K562 (cell line): ENCODE data around the gene SPATA31C1. TPM values are rescaled to one million over a fixed set of nuclear protein-coding genes. Genes with fewer than 3 reads are reported as not detected.

Experiments used
- ATAC-seq: fragments of 200-7000 bp; cut with Tn5 transposase; 3 replicates; pipeline ENCODE4 v1.9.1; 2020; ENCODE audit warnings: moderate library complexity
- BruUV-seq: library from RNA; stranded (reverse); fragments of 400-500 nt; replicated peaks from 2 replicates; lab custom pipeline; 2021; lab: Mats Ljungman, UMichigan
- CTCF ChIA-PET: fragments of 300-600 bp; formaldehyde crosslinking; extraction: SDS; loops from one replicate; lab custom pipeline; 2021; ENCODE audit warnings: low intra/inter-chr PET ratio; lab: Yijun Ruan, JAX
- POLR2A ChIA-PET: fragments of 300-600, 350-650 bp; sonication (Branson Sonifier 250); formaldehyde crosslinking; extraction: SDS; loops from one replicate; lab custom pipeline; 2021; ENCODE audit warnings: antibody characterized with exemption, inconsistent platforms; lab: Yijun Ruan, JAX
- DNase-seq, 4 experiments: peaks; one replicate each; pipeline versions ENCODE4 v3.0.0 to v3.0.0-alpha.2; 2011 to 2018; ENCODE audit warnings: low spot score in 3 of 4, mixed read lengths in 3 of 4; ENCODE audit errors: extremely low read depth in 1 of 4
- FAIRE-seq: peaks from 2 replicates; lab custom pipeline; 2011; peaks lifted over from hg19 to GRCh38; lab: Jason Lieb, UNC
- H2AFZ ChIP-seq: 2 replicates; pipeline ENCODE4 v1.6.0; 2011; ENCODE audit warnings: low read depth, low read length, control low read depth, inconsistent platforms
- H3K27ac ChIP-seq: fragments of 200-600 bp; 3 replicates; pipeline ENCODE4 v1.8.0; 2011; ENCODE audit warnings: low read depth, mild to moderate bottlenecking, control low read depth, inconsistent platforms, low read length, moderate library complexity, mixed read lengths; ENCODE audit errors: extremely low read depth
- H3K27me3 ChIP-seq, 2 experiments: fragments of 300-600 bp in 1 of 2; 2 replicates in 1 of 2; 3 replicates in 1 of 2; pipeline versions ENCODE4 v1.6.0 to v1.8.0; 2011; ENCODE audit warnings: inconsistent platforms in 2 of 2, low read length in 2 of 2, mild to moderate bottlenecking in 1 of 2, mixed read lengths in 1 of 2, moderate library complexity in 1 of 2; ENCODE audit not compliant: control insufficient read depth in 2 of 2, insufficient read depth in 2 of 2
- H3K36me3 ChIP-seq: fragments of 300-600 bp; 3 replicates; pipeline ENCODE4 v1.8.0; 2011; ENCODE audit warnings: mild to moderate bottlenecking, low read length, inconsistent platforms; ENCODE audit not compliant: control insufficient read depth, insufficient read depth
- H3K4me1 ChIP-seq, 2 experiments: fragments of 200-600 bp in 1 of 2; replicated peaks in 1 of 2; 2 replicates in 1 of 2; 3 replicates in 1 of 2; pipeline versions ENCODE4 v1.5.1 to v1.8.0; 2011; ENCODE audit warnings: inconsistent platforms in 2 of 2, low read length in 2 of 2, mild to moderate bottlenecking in 1 of 2, mixed read lengths in 1 of 2, moderate library complexity in 1 of 2; ENCODE audit not compliant: control insufficient read depth in 2 of 2, insufficient read depth in 2 of 2
- H3K4me2 ChIP-seq: 2 replicates; pipeline ENCODE4 v1.6.1; 2011; ENCODE audit warnings: low read length, control low read depth, inconsistent platforms, mixed read lengths; ENCODE audit not compliant: insufficient read depth
- H3K4me3 ChIP-seq: fragments of 200-600 bp; sonication (generic), shearing (Covaris generic); 2 replicates; pipeline ENCODE4 v1.5.1; 2016; ENCODE audit warnings: control low read depth, inconsistent platforms
- H3K79me2 ChIP-seq: fragments of 200-600 bp; 3 replicates; pipeline ENCODE4 v1.8.0; 2011; ENCODE audit warnings: low read length, inconsistent platforms; ENCODE audit not compliant: control insufficient read depth, insufficient read depth
- H3K9ac ChIP-seq, 2 experiments: 2 replicates each; pipeline versions ENCODE4 v1.6.0 to v1.6.1; 2011; ENCODE audit warnings: low read depth in 2 of 2, low read length in 2 of 2, control low read depth in 1 of 2, inconsistent platforms in 1 of 2, mild to moderate bottlenecking in 1 of 2, mixed read lengths in 1 of 2; ENCODE audit not compliant: insufficient read depth in 1 of 2
- H3K9me1 ChIP-seq: one replicate; pipeline ENCODE4 v1.6.0; 2011; ENCODE audit warnings: inconsistent platforms, mild to moderate bottlenecking, low read length, moderate library complexity; ENCODE audit not compliant: control insufficient read depth, insufficient read depth
- H3K9me3 ChIP-seq: replicated peaks from 2 replicates; pipeline ENCODE4 v1.5.1; 2011; ENCODE audit warnings: low read depth, low read length, inconsistent platforms; ENCODE audit not compliant: control insufficient read depth, insufficient read depth
- H4K20me1 ChIP-seq: replicated peaks from 2 replicates; pipeline ENCODE4 v1.6.1; 2011; ENCODE audit warnings: low read length, inconsistent platforms, mixed read lengths; ENCODE audit not compliant: control insufficient read depth, insufficient read depth
- ATF7 ChIP-seq: fragments of 450-650 bp; IDR thresholded peaks from 2 replicates; pipeline ENCODE4 v1.7.1; 2014; ENCODE audit warnings: mild to moderate bottlenecking, moderate library complexity
- CBX8 ChIP-seq: fragments of 200-600 bp; sonication (generic); IDR thresholded peaks from 2 replicates; pipeline ENCODE4 v1.6.1; 2012; ENCODE audit warnings: borderline replicate concordance, mixed run types, low read depth, mild to moderate bottlenecking, moderate library complexity, mixed read lengths, low read length, control low read depth, inconsistent platforms; ENCODE audit not compliant: poor library complexity, severe bottlenecking; ENCODE audit errors: extremely low read depth
- CCAR2 ChIP-seq: fragments of 200-400 bp; formaldehyde crosslinking; IDR thresholded peaks from 2 replicates; pipeline ENCODE4 v1.6.1; 2017; ENCODE audit warnings: mild to moderate bottlenecking, low read depth, low read length
- E2F3 ChIP-seq: fragments of 250-450 bp; sonication (Bioruptor Pico); IDR thresholded peaks from 2 replicates; pipeline ENCODE4 v1.4.0; 2020; ENCODE audit warnings: mild to moderate bottlenecking
- GABPA ChIP-seq: fragments of 200-800 bp; sonication (Bioruptor generic); conservative IDR thresholded peaks from 2 replicates; pipeline ENCODE4 v1.6.1; 2016; ENCODE audit warnings: low read depth, missing genetic modification characterization, missing compliant biosample characterization
- HDAC3 ChIP-seq: fragments of 450-650 bp; IDR thresholded peaks from 2 replicates; pipeline ENCODE4 v1.6.1; 2018; ENCODE audit warnings: borderline replicate concordance, mild to moderate bottlenecking, moderate library complexity; ENCODE audit not compliant: partially characterized antibody
- KLF10 ChIP-seq: fragments of 250-450 bp; sonication (Bioruptor Pico); IDR thresholded peaks from 2 replicates; pipeline ENCODE4 v1.6.1; 2021; ENCODE audit warnings: matching md5 sums
- LCOR ChIP-seq: sonication (generic); formaldehyde crosslinking; IDR thresholded peaks from 2 replicates; pipeline ENCODE4 v1.8.0; 2022; ENCODE audit warnings: mild to moderate bottlenecking, missing genetic modification reagents
- MEIS2 ChIP-seq: fragments of 450-650 bp; IDR thresholded peaks from 2 replicates; pipeline ENCODE4 v1.6.1; 2014; ENCODE audit warnings: mild to moderate bottlenecking; ENCODE audit not compliant: partially characterized antibody
- NUFIP1 ChIP-seq: fragments of 450-650 bp; IDR thresholded peaks from 2 replicates; pipeline ENCODE4 v1.6.1; 2018; ENCODE audit not compliant: partially characterized antibody
- POLR2H ChIP-seq: IDR thresholded peaks from 2 replicates; pipeline ENCODE4 v1.6.1; 2016; ENCODE audit warnings: missing genetic modification characterization, low read depth, mild to moderate bottlenecking, control low read depth, missing compliant biosample characterization, moderate library complexity
- SIN3A ChIP-seq, 2 experiments: fragments of 150-350 bp in 1 of 2; IDR thresholded peaks; 2 replicates each; pipeline ENCODE4 v1.6.1; 2011 to 2016; ENCODE audit warnings: borderline replicate concordance in 2 of 2, low read depth in 2 of 2, low read length in 2 of 2, mild to moderate bottlenecking in 2 of 2, moderate library complexity in 2 of 2; ENCODE audit not compliant: control insufficient read depth in 1 of 2
- SP2 ChIP-seq: IDR thresholded peaks from 2 replicates; pipeline ENCODE4 v1.6.1; 2011; ENCODE audit warnings: mild to moderate bottlenecking, low read depth, low read length, moderate library complexity; ENCODE audit not compliant: poor library complexity, severe bottlenecking; ENCODE audit errors: extremely low read depth
- ZNF197 ChIP-seq: fragments of 200-800 bp; sonication (Bioruptor generic); IDR thresholded peaks from 2 replicates; pipeline ENCODE4 v1.6.1; 2016; ENCODE audit warnings: low read depth, missing genetic modification characterization, missing compliant biosample characterization
- ZNF384 ChIP-seq: IDR thresholded peaks from 2 replicates; pipeline ENCODE4 v1.6.1; 2012; ENCODE audit warnings: low read depth, low read length, improper control_type of control experiment
- WGBS: fragments of 100-300 bp; shearing (Covaris generic); methylation state at CpG from one replicate; pipeline ENCODE4 v1.1.6; 2016; ENCODE audit warnings: low coverage, mixed read lengths; ENCODE audit not compliant: insufficient coverage; ENCODE audit errors: missing lambda C conversion rate; 5-methylcytosine and 5-hydroxymethylcytosine counted together
- in situ Hi-C: fragments of 300-500 bp; cut with MboI; formaldehyde crosslinking; loops from 4 replicates; pipeline ENCODE4 v1.15.0; 2018; ENCODE audit warnings: inconsistent platforms, mixed read lengths
- intact Hi-C: fragments of 100-400 bp; cut with micrococcal nuclease; formaldehyde crosslinking; loops from 2 replicates; pipeline ENCODE4 v1.14.2; 2022
- polyA plus RNA-seq, 8 experiments: library from polyadenylated mRNA; depleted of rRNA in 4 of 8; stranded (reverse) in 5 of 8; unstranded in 3 of 8; fragments of >200 nt; fragmentation: Nextera tagmentation in 2 of 8; fragmentation: Illumina TruSeq in 1 of 8; extraction: Ambion mirVana in 2 of 8; extraction: Trizol in 1 of 8; gene quantifications; 2 replicates each; pipeline versions ENCODE4 v1.2.1 to v1.2.3, GENCODE V29; 2011 to 2014; ENCODE audit warnings: inconsistent platforms in 1 of 8, missing spikeins in 1 of 8
- total RNA-seq, 7 experiments: library from RNA; depleted of rRNA in 6 of 7; stranded (reverse); fragments of >200 nt in 6 of 7; fragmentation: Illumina TruSeq in 2 of 7; extraction: Trizol in 2 of 7; gene quantifications; 2 replicates each; pipeline versions ENCODE4 v1.2.1 to v1.2.3, GENCODE V29; 2011 to 2021; ENCODE audit warnings: low replicate concordance in 1 of 7
- TF ChIP-seq, protein P1 (sequence below): conservative IDR thresholded peaks from 2 replicates; pipeline ENCODE4 v1.6.1; 2011; ENCODE audit warnings: low read depth, mild to moderate bottlenecking, low read length; ENCODE audit not compliant: control insufficient read depth
- TF ChIP-seq, protein P2 (sequence below): fragments of 200-800 bp; sonication (Bioruptor generic); IDR thresholded peaks from 2 replicates; pipeline ENCODE4 v1.6.1; 2016; ENCODE audit warnings: missing genetic modification characterization, missing compliant biosample characterization

Gene SPATA31C1
- total and polyA plus RNA-seq, 9 of the 15 experiments (the other 6 are each of a cell fraction or from before 2014, with no cell fraction given): 0.03 to 0.15 (median 0.05) TPM; not detected in 3

DNA sequence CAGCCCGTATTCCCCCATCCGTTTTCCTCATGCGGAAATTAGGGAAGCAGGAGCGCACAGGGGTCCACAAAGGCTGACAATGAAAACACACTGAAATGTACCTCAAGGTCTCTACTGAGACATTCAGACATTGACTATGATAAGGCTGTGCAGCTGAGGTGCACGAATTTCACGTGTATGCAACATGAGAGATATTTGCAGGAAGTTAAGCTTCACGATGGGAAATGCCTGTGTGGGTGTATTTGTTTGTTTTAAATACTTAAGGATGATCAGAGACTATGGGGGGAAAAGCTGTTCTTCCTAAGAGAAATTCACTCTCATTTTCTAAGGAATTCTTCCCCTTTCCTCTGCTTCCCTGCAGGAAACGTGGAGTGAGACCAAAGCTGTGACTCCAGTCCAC lies 37.6 kb upstream of the SPATA31C1 start:
- CTCF ChIA-PET: no interaction called here
- Histone ChIP-seq H3K9me1 (no peaks in the 10 kb centered on the region), H3K4me2 (no peak overlapping the region), H3K79me2 (no peaks in the 10 kb centered on the region), H3K4me1 (peaks cover 4 to 6% of the 10 kb centered on the region in 2 experiments; a peak in 3 of 5 replicates), H3K27ac (no peak overlapping the region), H2AFZ (no peak overlapping the region), H4K20me1 (no peaks in the 10 kb centered on the region), H3K9ac (no peak overlapping the region), H3K9me3 (no peaks in the 10 kb centered on the region), H3K27me3 (0 out of 5 replicates have a peak, but pooled peaks cover 0 to 7% of the 10 kb centered on the region in 2 experiments), H3K36me3 (no peaks in the 10 kb centered on the region), H3K4me3 (no peak overlapping the region)
- POLR2A ChIA-PET: no interaction called here
- BruUV-seq: no TSS peak
- no peak for ATAC-seq
- no peak for DNase-seq
- intact Hi-C loops: no loop called here
- in situ Hi-C loops: no loop called here
- WGBS: 32% methylated on average over 7 of the region's 8 CpGs
- no peak for FAIRE-seq
- TF ChIP-seq, protein P1, sequence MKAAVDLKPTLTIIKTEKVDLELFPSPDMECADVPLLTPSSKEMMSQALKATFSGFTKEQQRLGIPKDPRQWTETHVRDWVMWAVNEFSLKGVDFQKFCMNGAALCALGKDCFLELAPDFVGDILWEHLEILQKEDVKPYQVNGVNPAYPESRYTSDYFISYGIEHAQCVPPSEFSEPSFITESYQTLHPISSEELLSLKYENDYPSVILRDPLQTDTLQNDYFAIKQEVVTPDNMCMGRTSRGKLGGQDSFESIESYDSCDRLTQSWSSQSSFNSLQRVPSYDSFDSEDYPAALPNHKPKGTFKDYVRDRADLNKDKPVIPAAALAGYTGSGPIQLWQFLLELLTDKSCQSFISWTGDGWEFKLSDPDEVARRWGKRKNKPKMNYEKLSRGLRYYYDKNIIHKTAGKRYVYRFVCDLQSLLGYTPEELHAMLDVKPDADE: no peak
- TF ChIP-seq E2F3: no peak
- TF ChIP-seq, protein P2, sequence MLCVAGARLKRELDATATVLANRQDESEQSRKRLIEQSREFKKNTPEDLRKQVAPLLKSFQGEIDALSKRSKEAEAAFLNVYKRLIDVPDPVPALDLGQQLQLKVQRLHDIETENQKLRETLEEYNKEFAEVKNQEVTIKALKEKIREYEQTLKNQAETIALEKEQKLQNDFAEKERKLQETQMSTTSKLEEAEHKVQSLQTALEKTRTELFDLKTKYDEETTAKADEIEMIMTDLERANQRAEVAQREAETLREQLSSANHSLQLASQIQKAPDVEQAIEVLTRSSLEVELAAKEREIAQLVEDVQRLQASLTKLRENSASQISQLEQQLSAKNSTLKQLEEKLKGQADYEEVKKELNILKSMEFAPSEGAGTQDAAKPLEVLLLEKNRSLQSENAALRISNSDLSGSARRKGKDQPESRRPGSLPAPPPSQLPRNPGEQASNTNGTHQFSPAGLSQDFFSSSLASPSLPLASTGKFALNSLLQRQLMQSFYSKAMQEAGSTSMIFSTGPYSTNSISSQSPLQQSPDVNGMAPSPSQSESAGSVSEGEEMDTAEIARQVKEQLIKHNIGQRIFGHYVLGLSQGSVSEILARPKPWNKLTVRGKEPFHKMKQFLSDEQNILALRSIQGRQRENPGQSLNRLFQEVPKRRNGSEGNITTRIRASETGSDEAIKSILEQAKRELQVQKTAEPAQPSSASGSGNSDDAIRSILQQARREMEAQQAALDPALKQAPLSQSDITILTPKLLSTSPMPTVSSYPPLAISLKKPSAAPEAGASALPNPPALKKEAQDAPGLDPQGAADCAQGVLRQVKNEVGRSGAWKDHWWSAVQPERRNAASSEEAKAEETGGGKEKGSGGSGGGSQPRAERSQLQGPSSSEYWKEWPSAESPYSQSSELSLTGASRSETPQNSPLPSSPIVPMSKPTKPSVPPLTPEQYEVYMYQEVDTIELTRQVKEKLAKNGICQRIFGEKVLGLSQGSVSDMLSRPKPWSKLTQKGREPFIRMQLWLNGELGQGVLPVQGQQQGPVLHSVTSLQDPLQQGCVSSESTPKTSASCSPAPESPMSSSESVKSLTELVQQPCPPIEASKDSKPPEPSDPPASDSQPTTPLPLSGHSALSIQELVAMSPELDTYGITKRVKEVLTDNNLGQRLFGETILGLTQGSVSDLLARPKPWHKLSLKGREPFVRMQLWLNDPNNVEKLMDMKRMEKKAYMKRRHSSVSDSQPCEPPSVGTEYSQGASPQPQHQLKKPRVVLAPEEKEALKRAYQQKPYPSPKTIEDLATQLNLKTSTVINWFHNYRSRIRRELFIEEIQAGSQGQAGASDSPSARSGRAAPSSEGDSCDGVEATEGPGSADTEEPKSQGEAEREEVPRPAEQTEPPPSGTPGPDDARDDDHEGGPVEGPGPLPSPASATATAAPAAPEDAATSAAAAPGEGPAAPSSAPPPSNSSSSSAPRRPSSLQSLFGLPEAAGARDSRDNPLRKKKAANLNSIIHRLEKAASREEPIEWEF (CRISPR knock-in tag): no peak
- TF ChIP-seq ZNF384: no peak
- TF ChIP-seq LCOR (CRISPR knock-in tag): no peak
- no peak for TF ChIP-seq CBX8
- no peak for TF ChIP-seq SP2
- no peak for TF ChIP-seq HDAC3
- no peak for TF ChIP-seq GABPA (tag)
- no peak for TF ChIP-seq KLF10 (CRISPR knock-in tag)
- no peak for TF ChIP-seq POLR2H
- no peak for TF ChIP-seq MEIS2
- no peak for TF ChIP-seq CCAR2
- no peak for TF ChIP-seq NUFIP1
- no peak for TF ChIP-seq ATF7
- no peak for TF ChIP-seq ZNF197 (CRISPR knock-in tag)
- TF ChIP-seq SIN3A (IDR thresholded peaks at IDR 0.05; ENCODE audit: borderline replicate concordance in 2 of 2, control insufficient read depth in 1 of 2, low read depth in 2 of 2, low read length in 2 of 2): no peak
